ENCODE measurements around the gene GALK1.

The GALK1 gene

DNA sequence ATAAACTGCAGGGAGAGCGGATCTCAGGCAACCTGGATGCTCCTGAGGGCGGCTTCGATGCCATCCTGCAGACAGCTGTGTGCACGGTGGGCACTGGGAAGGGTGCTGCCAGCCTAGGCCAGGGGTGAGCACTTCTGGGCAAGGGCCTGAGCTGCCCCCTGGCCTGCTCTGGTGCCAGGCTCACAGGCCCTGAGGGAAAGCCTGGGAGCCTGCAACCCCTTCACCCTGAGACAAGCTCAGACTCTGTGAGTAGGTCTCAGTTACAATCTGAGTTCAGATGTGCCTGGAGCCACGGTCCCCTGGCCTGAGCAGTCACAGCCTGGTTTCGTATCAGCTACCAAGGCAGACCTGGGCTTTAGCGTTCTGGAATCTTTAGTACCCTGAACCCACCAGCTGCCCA lies 35.6 kb downstream of the GALK1 start:
- no peak for DNase-seq (ENCODE audit: low read depth in 2 of 3, low spot score in 2 of 3)

DNA sequence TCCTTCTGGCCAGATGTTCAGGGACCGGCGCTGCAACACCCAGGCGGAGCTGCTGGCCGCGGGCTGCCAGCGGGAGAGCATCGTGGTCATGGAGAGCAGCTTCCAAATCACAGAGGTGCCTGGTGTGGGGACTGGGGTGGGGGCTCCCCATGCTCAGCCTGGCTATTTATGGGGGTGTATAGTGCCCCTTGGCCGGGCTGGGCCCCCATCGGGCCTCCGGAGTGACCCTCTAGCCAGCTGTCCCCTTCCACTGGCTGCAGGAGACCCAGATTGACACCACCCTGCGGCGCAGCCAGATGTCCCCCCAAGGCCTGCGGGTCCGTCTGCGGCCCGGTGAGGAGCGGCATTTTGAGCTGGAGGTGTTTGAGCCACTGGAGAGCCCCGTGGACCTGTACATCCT lies 37.6 kb downstream of the GALK1 start:
- no peak for DNase-seq (ENCODE audit: low read depth in 2 of 3, low spot score in 2 of 3)

DNA sequence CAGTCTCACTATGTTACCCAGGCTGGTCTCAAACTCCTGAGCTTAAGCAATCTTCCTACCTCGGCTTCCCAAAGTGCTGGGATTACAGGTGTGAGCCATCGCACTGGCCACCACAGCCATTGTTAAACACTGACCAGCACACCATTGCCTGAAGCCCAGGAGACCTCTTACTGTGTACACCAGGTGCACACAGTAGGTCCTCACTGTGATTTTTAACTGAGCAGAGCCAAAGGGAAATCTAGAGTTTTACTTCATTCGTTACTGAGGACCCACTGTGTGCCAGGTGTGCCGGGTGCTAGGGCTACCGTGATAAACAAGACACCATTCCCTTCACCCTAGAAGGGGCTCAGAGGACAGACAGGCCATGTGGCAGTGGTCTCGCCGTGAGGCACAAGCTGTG lies 39.5 kb downstream of the GALK1 start:
- DNase-seq (ENCODE audit: low read depth in 2 of 3, low spot score in 2 of 3), result no peak

DNA sequence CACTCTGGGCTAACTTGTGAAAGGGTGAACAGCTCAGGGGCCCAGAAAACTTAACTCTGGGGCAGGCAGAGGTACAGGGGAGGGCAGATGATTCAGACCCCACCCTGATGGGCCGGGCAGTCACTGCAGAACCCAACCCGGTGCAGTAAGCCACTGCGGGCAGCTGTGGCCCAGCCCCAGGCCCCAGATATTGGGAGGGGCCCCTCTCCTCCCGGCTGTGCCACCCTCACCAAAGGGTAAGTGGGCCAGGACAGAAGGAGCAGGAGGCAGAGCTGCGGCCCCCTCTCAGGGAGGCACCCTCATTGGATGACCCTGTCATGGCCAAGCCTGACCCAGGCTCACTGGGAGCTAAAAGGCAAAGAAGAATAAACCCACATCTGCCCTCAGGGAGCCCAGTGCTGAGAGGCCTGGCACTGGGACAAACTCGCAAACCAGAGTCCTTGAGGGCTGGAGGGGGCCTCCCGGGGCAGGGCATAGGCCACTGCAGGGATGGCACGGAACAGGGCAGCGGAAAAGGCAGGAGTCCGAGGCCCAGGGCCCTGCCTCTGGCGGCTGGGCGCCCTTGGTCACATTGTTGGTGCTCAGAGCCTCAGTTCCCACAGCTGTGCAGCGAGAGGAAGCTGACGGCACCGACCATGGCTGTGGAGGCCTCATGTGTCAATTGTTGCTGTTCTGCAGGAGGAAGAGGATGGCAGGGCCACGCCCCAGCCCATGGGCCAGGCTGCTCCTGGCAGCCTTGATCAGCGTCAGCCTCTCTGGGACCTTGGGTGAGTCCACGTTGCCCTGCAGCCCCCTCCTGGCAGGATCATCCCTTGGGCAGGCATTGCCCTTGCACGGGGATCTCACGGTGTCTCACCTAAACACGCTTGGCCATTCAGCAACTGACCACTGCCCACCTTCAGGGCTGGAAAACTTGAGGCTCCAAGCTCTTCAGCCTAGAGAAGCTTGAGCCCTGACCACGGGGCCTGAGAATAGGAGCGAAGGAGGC lies 40.7 kb downstream of the GALK1 start:
- DNase-seq (ENCODE audit: low read depth in 2 of 3, low spot score in 2 of 3), result no peak

DNA sequence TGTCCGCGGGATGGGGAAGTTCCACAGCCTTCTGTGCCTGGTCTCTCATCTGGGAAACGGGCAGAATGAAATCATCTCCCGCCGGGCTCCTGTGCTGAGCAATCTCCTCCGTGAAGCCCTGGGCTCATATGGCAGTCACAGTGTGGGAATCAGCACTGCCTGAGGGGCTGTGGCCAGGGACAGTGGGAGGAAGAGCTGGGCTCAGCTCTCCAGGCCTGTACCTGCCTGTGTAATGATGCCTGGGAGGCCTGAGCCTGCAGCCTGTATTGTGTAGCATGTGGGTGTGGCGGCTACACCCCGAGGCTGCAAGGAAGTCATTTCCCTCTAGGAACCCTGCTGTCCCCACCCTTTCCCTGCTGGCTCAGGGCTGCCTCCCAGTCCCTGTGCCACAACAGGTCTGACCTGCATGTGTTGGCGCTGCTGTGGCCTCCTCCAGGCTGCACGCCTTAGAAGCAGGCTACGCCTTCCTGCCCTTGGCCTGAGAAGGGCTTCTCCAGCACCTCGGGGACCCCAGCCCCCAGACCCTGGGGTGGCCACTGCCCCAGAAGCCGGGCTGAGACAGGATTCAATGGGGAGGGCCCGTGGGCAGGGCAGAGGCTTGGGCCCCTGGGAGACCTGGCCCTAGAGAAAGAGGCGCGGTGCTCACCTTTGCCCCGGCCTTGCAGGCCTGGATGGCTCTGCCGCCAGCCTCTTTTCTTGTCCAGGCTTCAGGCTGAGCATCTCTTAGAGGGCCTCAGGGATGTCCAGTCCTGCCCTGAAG lies 41.6 kb downstream of the GALK1 start:
- DNase-seq (ENCODE audit: low read depth in 2 of 3, low spot score in 2 of 3), result no peak

DNA sequence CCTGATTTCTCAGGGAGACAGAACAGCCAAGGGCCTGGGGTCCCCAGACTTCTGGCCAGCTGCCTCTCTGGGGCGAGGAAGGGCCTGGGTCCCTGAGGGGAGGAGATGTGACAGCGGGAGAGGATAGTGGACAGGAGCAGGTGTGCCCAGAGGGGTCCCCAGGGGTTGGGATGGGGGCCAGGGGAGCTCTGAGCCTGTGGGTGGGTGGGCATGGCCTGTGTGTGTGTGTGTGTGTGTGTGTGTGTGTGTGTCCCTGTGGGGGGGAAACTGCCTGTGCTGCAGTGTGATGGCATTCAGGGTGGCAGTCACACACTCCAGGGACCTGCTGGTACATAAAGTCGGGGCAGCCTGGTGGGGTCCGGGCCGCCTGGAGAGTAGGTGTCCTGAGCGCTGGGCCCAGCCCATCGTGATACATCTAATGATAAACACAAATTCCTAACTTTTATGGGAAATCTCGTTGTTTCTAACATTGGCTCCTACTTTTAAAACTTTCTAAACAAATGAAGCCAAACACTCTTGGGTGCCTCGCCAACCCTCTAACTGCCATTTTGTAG lies 42.4 kb downstream of the GALK1 start:
- no peak for DNase-seq (ENCODE audit: low read depth in 2 of 3, low spot score in 2 of 3)

DNA sequence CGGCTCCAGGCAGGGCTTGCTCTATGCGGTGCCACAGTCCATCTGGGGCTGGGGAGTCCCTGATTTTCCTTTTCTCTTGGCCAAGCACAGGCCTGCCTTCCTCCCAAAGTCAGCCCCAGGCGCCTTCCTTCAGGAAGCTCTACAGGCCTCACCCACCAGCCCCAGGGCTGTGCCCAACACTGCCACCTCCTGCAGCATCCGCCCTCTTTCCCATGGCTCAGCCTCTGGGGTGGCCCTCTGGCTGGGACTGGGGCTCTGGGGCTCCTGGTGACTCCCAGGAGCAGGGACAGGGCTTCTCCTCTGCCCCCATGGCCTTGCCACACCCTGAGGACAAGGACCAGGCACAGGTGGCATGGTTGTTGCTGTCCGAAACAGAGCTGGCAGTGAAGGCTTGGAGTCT lies 42.9 kb downstream of the GALK1 start:
- no peak for DNase-seq (ENCODE audit: low read depth in 2 of 3, low spot score in 2 of 3)

DNA sequence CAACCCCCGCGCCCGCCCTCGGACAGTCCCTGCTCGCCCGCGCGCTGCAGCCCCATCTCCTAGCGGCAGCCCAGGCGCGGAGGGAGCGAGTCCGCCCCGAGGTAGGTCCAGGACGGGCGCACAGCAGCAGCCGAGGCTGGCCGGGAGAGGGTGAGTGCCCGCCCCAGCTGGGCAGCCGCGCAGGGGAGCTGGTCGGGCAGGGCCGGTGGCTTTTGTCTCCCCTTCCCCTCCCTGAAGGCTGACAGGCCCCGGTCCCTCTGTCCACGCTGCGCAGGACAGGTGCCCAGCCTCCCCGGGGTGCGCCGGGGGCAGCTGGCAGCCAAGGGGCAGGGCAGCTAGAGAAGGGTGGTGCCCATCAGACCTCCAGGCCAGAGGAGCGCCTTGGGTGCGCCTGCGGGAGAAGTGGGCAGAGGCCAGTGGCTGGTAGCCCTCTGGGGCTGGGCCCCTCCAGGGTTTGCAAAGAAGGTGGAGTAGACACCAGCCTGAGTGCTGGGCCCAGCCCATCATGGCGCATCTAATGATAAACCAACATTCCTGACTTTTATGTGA lies 43.5 kb downstream of the GALK1 start:
- no peak for DNase-seq (ENCODE audit: low read depth in 2 of 3, low spot score in 2 of 3)

DNA sequence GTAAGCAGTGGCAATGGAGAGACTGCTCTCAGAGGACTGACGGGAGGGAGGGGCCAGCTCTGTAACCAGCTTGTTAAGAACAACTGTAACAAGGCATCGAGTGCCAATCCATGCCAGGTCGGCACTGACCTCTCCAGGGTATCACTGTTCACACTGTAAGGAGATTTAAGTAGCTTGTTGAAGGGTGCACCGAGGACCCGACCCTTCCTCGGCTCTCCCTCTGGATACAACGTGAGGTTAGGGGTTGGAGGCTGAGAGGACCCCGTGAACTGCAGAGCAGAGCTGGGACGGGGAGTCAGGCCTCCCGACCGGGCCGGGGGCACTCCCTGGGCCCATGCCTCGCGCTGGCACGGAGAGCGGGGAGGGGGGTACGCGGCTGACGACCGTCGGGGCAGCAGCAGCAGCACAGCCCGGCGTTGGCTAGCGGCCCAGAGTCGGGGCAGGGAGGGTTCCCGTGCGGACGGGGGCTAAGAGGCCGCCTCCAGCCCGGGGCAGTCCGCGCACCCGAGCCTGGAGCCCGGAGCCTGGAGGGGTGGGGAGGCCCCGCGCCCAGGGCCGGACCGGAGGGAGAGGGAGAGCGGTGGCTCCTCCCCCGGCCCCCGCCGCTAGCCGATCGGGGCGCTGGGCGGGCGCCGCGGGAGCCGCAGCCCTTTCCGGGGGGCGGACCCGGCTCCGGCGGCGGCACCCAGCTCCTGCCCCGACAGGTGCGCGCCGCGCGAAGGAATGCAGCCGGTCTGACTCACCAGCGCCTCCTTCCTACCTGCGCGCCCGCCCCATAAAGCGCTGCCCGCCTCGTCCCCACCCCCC lies 44.1 kb downstream of the GALK1 start, which contains the start of gene ITGB4:
TSS of gene ITGB4 (plus strand) at position 804 of the 807 bp plus-strand sequence. CDS start 3,245 bp downstream, outside the sequence.
- peak; percentile 10 to 14 (median 13) for DNase-seq (ENCODE audit: low read depth in 2 of 3, low spot score in 2 of 3)

DNA sequence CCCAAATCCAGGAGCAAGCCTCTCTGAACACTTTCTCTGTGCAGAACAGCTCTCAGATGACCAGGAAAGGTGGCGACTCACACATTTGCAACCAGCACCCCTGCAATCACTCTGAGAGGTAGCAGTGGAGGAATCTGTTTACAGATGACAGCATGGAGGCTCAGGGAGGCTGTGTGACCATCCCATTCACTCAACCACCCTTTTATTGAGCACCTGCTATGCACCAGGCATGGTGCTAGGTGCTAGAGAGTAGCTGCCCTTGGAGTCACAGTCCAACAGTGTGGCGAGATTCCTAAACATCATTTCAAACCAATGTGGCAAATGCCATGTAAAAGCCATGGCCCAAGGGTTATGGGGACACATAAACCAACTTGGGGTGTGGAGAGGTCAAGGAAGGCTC lies 45.3 kb downstream of the GALK1 start:
- DNase-seq (ENCODE audit: low read depth in 2 of 3, low spot score in 2 of 3), result no peak

DNA sequence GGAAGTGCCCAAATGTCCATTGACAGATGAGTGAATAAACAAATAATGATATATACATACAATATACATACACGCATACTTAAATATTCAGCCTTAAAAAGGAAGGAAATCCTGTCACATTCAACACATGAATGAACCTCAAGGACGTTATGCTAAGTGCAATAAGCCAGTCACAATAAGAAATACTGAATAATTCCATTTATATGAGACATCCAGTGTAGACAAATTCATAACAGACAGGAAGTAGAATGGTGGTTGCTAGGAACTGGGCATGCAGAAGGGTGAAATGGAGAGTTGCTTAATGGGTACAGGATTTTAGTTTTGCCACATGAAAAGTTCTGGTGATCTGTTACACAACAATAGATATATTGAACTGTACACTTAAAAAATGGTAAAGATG lies 52.5 kb downstream of the GALK1 start:
- DNase-seq (ENCODE audit: low read depth in 2 of 3, low spot score in 2 of 3), result no peak
